HEK293T (cell line): ENCODE measurements around the gene TEX52.

Experiments
- CTCF ChIA-PET: fragments of 350-600 bp; formaldehyde crosslinking; extraction: SDS; loops from one replicate; lab custom pipeline; 2021; ENCODE audit warnings: antibody characterized with exemption, inconsistent platforms; lab: Yijun Ruan, JAX
- POLR2A ChIA-PET: fragments of 350-600 bp; formaldehyde crosslinking; extraction: SDS; loops from one replicate; lab custom pipeline; 2020; ENCODE audit warnings: antibody characterized with exemption, inconsistent platforms; lab: Yijun Ruan, JAX
- DNase-seq: peaks from one replicate; pipeline ENCODE4 v3.0.0; 2012; ENCODE audit warnings: mixed read lengths; ENCODE audit errors: extremely low spot score
- ARNT ChIP-seq: fragments of 450-650 bp; IDR thresholded peaks from 2 replicates; pipeline ENCODE4 v1.6.1; 2017; ENCODE audit warnings: mild to moderate bottlenecking
- BHLHE40 ChIP-seq: fragments of 450-650 bp; IDR thresholded peaks from 2 replicates; pipeline ENCODE4 v1.6.1; 2016; ENCODE audit warnings: mild to moderate bottlenecking, moderate library complexity, borderline replicate concordance
- CTBP1 ChIP-seq: fragments of 450-650 bp; IDR thresholded peaks from 2 replicates; pipeline ENCODE4 v1.6.1; 2016; ENCODE audit warnings: borderline replicate concordance
- ELF4 ChIP-seq: fragments of 450-650 bp; IDR thresholded peaks from 2 replicates; pipeline ENCODE4 v1.6.1; 2017; ENCODE audit warnings: antibody characterized with exemption
- FOXA1 ChIP-seq: fragments of 450-650 bp; IDR thresholded peaks from 2 replicates; pipeline ENCODE4 v1.6.1; 2016; ENCODE audit warnings: mild to moderate bottlenecking
- FOXK2 ChIP-seq: fragments of 450-650 bp; IDR thresholded peaks from 2 replicates; pipeline ENCODE4 v1.6.1; 2016; ENCODE audit warnings: mild to moderate bottlenecking
- FOXM1 ChIP-seq: fragments of 450-650 bp; IDR thresholded peaks from 2 replicates; pipeline ENCODE4 v1.6.1; 2017; ENCODE audit warnings: mild to moderate bottlenecking, borderline replicate concordance
- HDGF ChIP-seq: fragments of 450-650 bp; IDR thresholded peaks from 2 replicates; pipeline ENCODE4 v1.6.1; 2017; ENCODE audit warnings: antibody characterized with exemption, borderline replicate concordance
- L3MBTL2 ChIP-seq: fragments of 450-650 bp; conservative IDR thresholded peaks from 2 replicates; pipeline ENCODE4 v1.6.1; 2016; ENCODE audit warnings: mild to moderate bottlenecking
- LEF1 ChIP-seq: fragments of 450-650 bp; IDR thresholded peaks from 2 replicates; pipeline ENCODE4 v1.6.1; 2017; ENCODE audit warnings: mild to moderate bottlenecking, borderline replicate concordance
- NFRKB ChIP-seq: fragments of 450-650 bp; IDR thresholded peaks from 2 replicates; pipeline ENCODE4 v1.6.1; 2016; ENCODE audit warnings: mild to moderate bottlenecking, moderate library complexity
- SP1 ChIP-seq: fragments of 450-650 bp; IDR thresholded peaks from 2 replicates; pipeline ENCODE4 v1.6.1; 2017
- SUZ12 ChIP-seq: fragments of 450-650 bp; IDR thresholded peaks from 2 replicates; pipeline ENCODE4 v1.6.1; 2016; ENCODE audit warnings: mild to moderate bottlenecking
- TARDBP ChIP-seq: fragments of 450-650 bp; IDR thresholded peaks from 2 replicates; pipeline ENCODE4 v1.6.1; 2016
- ZNF384 ChIP-seq: fragments of 450-650 bp; IDR thresholded peaks from 2 replicates; pipeline ENCODE4 v1.6.1; 2016
- TF ChIP-seq, protein P1 (sequence below): fragments of 450-650 bp; IDR thresholded peaks from 2 replicates; pipeline ENCODE4 v1.6.1; 2016

Gene TEX52

DNA sequence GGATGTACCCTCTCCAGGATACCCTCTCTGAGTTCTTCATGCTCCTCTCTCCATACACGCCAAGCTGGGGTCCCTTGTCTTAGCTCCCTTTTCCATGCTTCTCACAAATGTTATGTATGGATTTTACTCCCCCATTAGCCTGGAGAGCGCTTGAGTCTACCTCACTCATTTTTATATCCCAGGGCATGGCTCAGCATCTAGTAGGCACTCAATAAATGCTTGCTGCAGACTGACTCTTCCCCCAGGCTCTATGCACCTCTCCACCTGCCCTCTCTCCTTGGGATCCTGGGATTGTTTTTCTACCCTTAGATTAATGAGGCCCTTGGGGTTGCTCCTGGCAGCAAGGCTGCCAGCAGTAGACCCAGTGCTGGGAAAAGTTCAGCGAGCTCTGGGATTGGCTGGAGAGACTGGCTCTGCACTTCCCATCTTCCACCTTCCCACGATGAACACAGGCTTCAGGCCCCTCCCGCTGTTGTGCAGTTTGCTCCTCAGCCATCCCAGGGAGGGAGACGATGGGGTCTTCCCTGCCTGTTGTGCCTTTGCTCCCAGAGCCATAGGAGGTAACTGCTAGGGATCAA, 24.2 kb downstream of the TEX52 start:
- no peak for DNase-seq
- ChIA-PET CTCF (interaction anchor here (0.9 kb wide), 1 partner anchor 21 kb away, joined by 5 read pairs; no protein-coding TSS in a partner anchor), POLR2A (no interaction called here)
- TF ChIP-seq CTBP1 (no peak), FOXK2 (no peak), L3MBTL2 (no peak), ELF4 (no peak), NFRKB (no peak), ZNF384 (no peak), BHLHE40 (no peak), SUZ12 (no peak), TARDBP (no peak), SP1 (no peak), HDGF (no peak), LEF1 (no peak)
- TF ChIP-seq, protein P1, sequence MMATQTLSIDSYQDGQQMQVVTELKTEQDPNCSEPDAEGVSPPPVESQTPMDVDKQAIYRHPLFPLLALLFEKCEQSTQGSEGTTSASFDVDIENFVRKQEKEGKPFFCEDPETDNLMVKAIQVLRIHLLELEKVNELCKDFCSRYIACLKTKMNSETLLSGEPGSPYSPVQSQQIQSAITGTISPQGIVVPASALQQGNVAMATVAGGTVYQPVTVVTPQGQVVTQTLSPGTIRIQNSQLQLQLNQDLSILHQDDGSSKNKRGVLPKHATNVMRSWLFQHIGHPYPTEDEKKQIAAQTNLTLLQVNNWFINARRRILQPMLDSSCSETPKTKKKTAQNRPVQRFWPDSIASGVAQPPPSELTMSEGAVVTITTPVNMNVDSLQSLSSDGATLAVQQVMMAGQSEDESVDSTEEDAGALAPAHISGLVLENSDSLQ: no peak

DNA sequence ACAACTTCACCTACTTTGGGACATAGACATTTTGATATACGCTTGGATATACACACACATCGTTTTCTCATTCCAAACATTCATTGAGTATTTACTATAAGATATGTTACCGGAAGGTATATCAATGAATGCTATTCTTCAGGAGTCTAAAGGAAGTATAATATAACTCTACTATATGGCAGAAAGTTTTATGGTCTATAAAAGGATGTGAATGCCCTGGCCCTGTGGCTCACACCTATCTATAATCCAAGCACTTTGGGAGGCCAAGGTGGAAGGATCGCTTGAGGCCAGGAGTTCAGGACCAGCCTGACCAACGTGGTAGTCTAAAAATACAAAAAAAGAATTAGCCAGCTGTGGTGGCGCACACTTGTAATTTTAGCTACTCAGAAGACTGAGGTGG, 27.6 kb downstream of the TEX52 start:
- CTCF ChIA-PET: interaction anchor here (0.6 kb wide), 1 partner anchor 628 kb away, joined by 5 read pairs; no protein-coding TSS in a partner anchor

DNA sequence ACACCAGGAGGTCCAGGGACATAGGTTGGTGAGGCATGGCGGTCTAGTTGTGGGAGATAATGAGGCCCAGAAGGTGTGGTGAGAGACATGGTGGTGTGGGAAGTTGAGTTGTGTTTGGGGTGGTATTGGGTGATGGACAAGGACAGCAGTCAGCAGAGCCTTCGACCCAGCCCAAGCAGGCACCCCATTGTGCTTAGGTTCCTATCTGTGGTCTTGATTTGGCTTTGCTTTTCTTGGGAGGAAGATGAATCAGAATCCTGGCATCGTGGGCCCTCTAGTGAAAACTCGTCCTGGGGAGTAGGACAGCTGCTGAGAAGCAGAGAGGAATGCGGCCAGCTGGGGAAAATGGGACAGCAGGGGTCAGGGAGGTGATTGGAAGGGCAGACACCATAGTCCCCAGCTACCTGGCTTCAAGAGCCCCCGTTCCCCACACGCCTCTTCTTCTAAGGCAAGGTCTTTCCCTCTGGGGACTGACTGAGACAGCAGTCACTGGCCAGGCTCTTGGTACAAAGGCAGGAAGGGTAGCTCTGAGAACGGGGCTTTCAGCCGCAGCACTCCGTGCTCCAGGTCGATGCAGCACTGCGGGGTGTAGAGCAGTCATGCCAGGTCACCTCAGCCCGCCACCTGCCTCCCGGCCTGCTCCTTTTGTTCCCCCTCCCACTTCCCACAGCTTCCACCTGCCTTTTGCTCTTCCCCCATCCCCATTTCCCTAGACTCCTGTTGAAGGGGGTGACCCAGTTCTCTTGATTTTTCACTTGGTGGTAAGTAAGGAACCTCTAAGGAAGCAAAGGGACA, 29.9 kb downstream of the TEX52 start:
- ChIA-PET CTCF (interaction anchor here (0.6 kb wide), 1 partner anchor 216 kb away, joined by 3 read pairs; no protein-coding TSS in a partner anchor), POLR2A (no interaction called here)
- DNase-seq: no peak
- no peak for TF ChIP-seq ELF4
- no peak for TF ChIP-seq SP1
- no peak for TF ChIP-seq TARDBP
- TF ChIP-seq FOXM1: no peak
- no peak for TF ChIP-seq NFRKB
- no peak for TF ChIP-seq BHLHE40
- no peak for TF ChIP-seq HDGF
- TF ChIP-seq, protein P1: no peak
- no peak for TF ChIP-seq SUZ12
- no peak for TF ChIP-seq FOXA1
- TF ChIP-seq CTBP1: no peak
- TF ChIP-seq LEF1: no peak
- no peak for TF ChIP-seq FOXK2
- no peak for TF ChIP-seq L3MBTL2
- no peak for TF ChIP-seq ARNT
- TF ChIP-seq ZNF384: no peak

More for the DNA sequence above, 27.6 kb downstream of the TEX52 start:
- TF ChIP-seq FOXM1: no peak
- no peak for TF ChIP-seq FOXK2
- TF ChIP-seq CTBP1: no peak
- no peak for TF ChIP-seq TARDBP
- TF ChIP-seq HDGF: no peak
- no peak for TF ChIP-seq NFRKB
- TF ChIP-seq L3MBTL2: no peak
- TF ChIP-seq, protein P1: no peak
- TF ChIP-seq LEF1: no peak
- TF ChIP-seq ELF4: no peak
- no peak for TF ChIP-seq SP1
- TF ChIP-seq BHLHE40: no peak
- no peak for TF ChIP-seq FOXA1
- no peak for TF ChIP-seq ARNT
- no peak for TF ChIP-seq ZNF384
- no peak for TF ChIP-seq SUZ12
- POLR2A ChIA-PET: no interaction called here
- no peak for DNase-seq

DNA sequence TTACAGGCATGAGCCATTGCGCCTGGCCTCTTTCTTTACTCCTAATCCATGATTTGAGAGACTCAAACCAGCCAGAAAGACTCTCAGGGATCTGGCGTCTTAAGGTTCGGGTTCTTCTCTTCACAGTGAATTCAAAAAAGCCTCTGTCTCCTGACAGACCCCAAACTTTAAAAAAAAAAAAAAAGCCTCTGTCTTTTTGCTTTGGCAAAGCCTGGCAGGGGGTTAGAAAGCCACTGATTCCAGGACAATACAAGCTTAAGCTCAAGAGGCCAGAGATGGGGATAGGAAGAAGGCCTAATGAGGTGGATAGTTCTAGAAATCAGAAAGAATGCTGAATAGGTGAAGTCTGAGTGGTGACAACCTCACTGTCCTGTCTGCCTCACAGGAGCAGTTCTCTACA, 30.8 kb downstream of the TEX52 start:
- CTCF ChIA-PET: no interaction called here
- DNase-seq: no peak
- POLR2A ChIA-PET: no interaction called here
- TF ChIP-seq TARDBP: no peak
- no peak for TF ChIP-seq FOXK2
- TF ChIP-seq ELF4: no peak
- no peak for TF ChIP-seq BHLHE40
- TF ChIP-seq SUZ12: no peak
- no peak for TF ChIP-seq FOXM1
- TF ChIP-seq ARNT: no peak
- TF ChIP-seq ZNF384: no peak
- TF ChIP-seq SP1: no peak
- TF ChIP-seq, protein P1: no peak
- no peak for TF ChIP-seq LEF1
- no peak for TF ChIP-seq NFRKB
- TF ChIP-seq CTBP1: no peak
- no peak for TF ChIP-seq HDGF
- no peak for TF ChIP-seq L3MBTL2
